NCI-H2196 (cell line): ENCODE results near the gene LPGAT1.

Source experiments
- DNase-seq: peaks from one replicate; lab custom pipeline; 2025; ENCODE audit not compliant: unreplicated experiment; lab: John Stamatoyannopoulos, UW

Gene LPGAT1

DNA sequence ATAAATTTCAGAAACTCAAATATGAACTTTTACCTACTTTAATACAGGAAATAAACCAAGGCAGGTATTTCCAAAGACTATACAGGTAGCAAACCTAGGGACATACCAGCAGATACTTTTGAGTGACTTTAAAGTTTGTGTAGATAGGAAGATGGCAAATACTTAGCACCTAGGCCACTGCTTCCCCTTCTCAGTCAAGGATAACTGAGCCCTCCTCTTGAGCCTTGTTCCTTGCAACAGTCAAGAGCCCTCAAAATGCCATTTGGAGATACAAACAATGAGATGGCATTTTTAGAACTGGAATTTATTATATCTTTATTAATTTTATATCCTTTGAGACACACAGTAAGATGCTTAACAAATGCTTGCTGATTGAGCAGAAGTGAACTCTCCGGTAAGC, 65.9 kb downstream of the LPGAT1 start:
- no peak for DNase-seq

DNA sequence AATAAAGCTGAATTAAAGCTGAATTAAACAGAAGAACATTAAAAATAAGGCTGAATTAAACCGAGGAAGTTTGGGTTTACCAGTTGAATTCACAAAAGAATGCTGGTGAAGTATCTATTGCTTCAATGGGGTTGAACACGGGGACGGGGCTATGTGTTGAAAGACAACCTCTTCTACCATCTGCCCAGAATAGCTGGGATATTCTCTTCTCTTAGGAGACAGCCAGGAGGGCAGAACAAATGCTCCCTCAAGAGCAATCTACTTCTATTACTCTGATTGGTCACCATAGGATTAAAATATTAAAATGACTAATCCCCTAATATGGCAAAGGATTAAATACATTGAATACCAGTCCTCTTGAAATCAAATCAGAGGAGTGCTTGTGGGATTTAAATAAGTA, 68.4 kb downstream of the LPGAT1 start:
- no peak for DNase-seq

DNA sequence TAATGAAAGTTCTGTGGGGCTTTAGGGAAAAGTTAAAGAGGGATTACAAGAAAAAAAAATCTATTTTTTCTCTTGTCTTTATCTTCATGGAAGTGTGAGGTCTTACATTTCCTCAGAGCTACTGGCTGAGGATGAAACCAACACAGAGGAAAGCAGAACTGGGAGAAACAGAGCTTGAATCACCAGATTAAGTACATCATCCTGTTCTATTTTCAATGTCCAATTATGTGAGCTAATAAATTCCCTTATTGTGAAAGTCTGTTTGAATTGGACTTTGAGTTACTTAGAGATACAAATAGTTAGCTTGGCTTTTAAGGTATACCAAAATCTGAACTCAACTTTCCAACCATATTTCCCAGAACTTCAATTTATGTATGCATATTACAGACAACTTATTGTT, 69.2 kb downstream of the LPGAT1 start:
- DNase-seq, result no peak

DNA sequence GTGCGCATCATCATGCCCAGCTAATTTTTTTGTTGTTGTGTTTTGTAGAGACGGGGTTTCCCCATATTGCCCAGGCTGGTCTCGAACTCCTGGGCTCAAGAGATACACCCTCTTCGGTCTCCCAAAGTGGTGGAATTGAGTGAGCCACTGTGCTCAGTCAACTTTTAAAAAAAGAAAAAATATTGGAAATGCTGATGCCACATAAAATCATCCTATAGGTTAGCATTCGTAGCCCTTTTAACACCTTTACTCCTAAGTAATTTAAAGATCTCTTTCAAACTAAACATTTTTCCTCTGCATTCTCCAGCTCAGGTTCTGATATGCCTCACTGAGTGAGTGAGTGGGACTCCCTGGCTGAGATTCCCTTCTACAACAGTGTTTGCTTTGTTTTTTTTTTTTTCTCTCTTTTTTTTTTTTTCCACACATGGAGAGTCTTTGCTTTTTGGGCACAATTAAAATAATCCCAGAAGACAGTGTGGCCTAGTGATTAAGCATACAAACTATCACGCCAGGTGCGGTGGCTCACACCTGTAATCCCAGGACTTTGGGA, 74.0 kb downstream of the LPGAT1 start:
- DNase-seq, result no peak

DNA sequence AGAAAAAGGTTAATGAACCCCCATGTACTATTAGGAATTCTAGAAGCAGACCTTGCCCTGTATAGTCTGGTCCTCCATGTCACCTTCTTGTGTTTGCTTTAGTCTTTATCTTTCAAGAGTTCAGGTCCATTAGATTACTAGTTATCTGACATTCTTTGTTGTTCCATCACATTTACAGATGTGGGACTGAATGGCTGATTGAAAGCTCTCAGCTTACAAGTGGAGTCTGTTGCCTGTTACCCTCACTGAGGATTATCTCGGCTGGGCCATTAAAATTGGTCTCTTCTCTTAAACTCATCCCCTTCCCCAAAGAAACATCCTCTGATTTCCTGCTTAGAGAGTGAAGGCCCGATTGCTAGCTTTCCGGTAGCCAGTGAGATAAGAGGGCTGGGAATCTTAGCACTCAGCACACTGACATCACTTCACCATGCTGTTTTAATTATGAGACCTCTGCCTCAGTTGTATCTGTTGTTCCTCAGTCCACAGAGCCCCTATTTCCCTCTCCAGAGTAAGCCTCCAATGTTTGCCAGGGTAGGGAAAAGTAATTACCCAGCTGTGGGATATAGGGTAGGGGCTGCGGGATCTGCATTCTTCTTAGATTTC, 76.8 kb downstream of the LPGAT1 start:
- DNase-seq, result no peak

DNA sequence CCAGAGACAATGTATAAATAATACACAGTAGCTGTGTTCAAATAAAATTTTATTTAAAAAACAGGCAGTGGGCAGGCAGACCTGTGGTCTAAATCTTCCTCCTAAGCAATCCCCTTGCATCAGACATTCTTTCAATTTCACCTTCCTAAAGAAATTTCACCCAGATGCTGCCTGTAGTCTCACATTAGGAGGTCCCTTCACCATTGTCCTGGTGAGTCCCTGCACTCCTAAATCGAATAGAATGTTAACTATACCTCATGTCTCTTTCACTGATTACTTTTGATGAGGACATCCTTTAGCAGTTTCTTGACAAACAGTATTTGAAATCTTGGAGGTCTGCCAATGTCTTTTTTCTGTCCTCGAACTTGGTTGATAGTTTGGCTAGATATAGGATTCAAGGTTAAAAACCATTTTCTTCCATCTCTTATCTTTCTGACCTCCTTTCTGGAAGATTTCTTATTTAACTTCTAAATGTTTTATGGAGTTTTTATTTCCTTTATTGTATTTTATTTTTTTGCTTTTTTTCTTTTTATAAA, 77.5 kb downstream of the LPGAT1 start:
- DNase-seq, result no peak

DNA sequence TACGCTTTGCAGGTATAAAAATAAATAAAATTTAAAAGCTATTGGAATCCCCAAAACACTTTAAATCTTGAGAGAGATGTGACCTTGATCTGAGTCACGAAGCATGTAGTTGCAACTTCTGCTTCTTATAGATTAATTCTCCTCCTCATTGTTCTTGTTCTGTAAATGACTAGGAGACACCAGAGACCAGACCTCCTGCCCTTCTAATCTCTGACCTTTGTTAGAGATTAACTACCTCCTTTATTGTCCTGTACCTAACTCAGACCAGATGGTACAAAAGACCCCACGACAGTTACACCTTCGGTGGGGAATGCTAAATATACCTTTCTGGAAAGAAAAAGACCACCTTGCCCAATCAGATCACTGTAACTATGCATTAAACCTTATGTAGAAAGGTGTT, 78.2 kb downstream of the LPGAT1 start:
- DNase-seq, result no peak

DNA sequence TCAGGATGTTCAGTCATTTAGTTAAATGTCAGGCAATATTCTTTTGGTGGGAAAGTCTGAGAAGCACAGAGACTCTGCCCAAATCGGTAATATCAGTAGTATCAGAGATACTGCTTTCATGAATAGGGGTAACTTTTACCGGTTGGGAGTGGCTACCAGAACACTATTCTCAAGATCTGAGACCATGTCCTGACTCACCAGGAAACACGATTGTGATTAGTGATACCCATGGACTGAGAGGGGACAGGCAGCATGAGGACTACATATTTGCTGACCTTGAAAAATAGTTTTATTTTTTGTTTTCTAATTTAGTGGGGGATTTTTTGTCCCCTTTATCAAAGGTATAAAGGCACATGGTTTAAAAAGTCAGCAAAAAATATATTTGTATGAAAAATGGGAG, 79.1 kb downstream of the LPGAT1 start:
- DNase-seq, result no peak

DNA sequence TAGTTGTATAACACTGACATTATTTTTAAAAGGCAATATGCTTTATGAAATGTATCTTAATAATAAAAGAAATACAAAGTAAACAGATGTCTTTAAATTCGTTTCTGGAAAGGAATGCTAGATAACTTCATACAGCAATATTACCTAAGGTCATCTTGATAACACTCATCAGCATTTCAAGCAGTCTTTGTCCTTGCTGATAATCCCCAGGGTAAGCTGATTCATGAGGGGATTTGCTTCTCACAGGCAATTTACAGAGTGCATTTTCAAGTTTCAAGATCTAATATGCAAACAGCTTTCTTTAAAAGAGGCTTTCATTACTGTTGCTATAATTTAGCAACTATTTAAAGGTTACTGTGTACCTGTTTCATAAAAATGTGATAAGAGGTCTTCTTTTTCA, 80.0 kb downstream of the LPGAT1 start:
- no peak for DNase-seq

DNA sequence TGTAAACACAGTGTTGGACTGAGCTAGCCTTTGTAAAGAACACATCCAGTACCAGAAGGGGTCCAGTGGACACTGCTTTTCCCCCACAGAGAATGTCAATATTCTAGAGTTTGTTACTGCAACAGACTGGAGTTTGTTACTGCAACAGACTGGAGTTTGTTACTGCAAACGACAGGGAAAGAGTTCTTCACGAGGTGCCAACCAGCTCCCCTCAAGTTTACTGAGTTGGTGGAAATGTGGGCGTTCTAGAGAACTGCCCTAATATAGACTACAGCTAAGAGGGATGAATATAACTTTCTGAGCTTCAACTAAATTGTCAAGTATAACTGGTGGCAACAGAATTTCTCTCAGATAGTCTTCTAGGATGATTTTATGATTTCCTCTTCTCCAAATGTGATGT, 81.3 kb downstream of the LPGAT1 start:
- DNase-seq, result no peak

DNA sequence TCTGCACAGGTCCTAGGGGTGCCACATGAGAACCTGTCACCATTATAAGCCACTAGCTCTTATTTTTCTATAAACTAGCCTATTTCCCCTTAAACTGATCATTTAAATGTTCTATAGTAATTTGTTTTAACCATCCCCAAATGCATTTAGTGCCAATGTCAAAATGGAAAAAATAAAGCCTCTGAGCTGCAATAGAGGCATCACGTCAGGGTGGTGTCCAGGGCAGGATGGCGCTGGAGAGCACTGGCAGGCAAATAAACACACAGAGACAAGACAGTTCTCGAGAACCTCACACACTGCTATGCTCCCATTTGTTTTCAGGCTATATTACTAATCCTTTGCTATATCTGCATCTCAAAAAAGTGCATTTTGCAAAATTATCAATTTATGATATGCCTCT, 81.8 kb downstream of the LPGAT1 start:
- DNase-seq, result no peak

DNA sequence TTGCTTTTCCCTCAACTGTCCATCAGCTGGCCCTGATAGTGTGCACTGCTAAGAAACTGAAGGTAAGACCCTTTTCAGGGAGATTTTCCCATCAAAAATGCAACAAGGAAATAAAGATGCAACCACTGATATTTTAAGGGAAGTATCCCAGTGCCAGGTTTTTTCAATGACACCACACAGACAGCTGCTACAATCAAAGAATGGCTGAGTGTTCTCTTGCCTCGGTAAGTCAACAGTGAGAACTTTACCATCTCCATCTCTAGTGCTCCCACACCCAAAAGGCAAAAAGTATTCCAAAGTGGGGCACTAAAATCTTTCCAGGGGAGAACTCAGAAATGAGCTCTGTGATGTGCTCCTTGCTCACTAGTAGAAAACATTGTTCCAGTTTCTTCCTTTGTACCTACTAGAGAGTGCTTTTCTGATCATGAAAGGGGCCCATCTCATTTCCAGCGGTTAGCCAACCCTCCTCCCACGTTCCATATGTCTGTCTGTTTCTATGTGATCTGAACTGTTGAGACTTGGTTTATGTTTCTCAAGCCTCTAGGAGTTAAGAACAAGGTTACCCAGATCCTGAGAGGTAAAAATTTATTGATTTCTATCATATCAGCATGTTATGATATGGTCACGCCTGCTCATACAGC, 87.6 kb downstream of the LPGAT1 start:
- DNase-seq, result no peak

DNA sequence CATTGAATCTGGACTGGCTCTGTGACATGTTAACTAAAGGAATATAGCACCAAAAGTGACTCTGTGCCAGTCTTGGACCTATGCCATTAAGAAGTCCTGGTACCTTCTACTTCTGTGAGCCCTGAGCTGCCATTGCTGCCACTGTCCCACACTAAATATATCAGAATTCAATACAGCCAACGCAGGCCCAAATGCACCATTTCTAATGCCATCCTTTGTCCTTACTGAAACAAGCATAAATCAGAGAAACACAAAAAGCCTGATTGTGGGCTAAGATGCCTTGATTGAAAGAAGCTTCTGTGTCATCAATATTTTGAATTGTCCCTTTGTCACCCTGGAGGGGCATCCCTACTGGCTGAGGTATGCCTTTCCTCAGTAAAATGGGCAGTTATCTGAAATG, 88.3 kb downstream of the LPGAT1 start:
- DNase-seq, result no peak

DNA sequence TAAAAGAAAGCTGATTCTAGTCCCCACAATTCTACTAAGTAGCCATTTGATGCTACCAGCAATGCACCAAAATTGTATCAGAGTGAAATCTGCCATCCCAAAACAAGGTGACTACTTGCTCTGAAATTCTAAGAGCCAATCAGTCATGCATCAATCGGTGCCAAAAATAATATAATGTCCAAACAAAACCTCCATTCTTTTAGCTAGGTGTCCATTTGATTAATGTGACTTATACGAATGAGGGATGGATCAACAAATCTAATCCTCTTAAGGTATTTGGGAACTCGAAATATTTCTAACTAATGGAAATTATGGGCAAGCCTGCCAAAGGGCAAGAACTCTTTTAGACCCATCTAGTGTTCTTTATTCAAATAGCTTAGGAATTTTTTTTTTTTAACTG, 88.8 kb downstream of the LPGAT1 start:
- DNase-seq, result no peak

DNA sequence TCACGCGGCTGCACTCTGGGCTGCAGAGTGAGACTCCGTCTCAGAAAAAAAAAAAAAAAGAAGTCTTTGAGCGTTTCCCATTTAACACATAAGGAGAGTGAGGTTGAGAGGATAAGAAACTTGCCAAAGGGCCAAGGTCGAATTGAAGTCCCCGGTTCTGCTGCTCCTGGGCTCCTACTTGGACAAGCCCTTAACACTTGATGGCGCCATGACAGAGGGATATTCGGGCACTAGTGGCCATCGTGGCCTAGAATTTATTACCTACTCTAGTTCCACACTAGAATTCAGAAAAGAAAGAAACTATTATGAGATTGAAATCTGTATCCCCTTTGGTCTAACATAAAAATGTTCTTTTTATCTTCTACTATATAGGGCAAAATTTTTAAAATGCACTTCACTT, 89.4 kb downstream of the LPGAT1 start:
- no peak for DNase-seq

DNA sequence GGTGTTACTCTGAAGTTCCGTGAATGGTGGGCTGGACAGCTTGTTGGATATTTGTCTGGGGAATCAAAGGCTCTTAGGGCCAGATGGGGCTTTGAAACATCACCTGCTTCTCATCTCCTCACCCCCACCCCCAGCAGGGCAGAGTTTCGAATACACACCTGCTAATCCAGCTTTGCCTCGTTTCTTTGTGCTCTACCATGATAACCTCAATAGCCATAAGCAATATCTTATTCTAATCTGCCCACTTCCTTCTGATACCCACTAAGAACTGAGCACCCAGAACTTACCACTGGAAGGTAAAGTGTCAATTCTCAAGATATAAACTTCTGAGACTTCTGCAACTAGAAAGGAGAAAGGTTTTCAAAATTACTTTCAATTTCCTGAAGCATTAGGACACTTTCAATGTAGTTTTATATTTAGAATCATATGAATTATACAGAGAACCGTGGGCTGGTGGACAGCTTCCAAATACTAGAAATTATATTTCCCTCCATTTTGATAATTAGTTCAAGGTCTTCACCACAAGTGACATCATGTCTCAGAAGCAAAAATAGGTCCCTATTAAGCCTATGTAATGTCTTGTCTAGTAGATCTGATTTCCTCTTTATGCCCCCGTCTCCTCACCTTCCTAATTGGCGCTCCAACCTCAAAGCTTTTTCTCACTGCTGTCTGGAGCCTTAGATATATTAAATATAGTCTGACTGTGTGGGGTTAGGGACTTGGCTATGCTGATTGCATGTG, 90.7 kb downstream of the LPGAT1 start:
- no peak for DNase-seq

DNA sequence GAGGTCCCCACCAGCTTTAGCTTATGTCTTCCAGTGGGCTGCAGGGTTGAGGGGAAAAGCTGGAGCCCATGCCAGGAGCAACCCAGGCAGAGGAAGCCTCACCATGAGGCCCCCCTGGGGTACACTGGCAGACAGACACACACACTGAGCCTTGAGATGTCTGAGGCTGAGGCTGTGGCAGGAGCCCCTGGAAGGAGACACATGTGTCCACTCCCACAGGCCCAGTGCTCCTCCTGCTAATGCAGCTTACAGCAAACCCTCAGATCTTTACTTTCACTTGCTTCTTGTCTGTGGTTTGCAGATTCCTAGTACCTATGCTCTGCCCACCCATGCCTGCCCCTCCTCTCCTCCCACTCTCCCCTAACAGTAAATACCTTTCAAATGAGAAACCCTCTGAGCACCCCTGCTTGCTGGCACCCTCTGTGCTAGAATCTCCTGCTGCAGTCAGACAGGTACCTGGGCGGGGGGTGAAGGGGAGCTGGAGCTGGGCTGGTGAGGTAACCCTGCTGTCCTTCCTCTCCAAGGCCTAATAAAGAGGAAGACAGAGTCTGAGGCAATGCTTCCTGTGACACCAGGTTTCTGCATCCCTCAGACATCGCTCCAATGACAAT, 91.8 kb downstream of the LPGAT1 start:
- DNase-seq, result no peak

DNA sequence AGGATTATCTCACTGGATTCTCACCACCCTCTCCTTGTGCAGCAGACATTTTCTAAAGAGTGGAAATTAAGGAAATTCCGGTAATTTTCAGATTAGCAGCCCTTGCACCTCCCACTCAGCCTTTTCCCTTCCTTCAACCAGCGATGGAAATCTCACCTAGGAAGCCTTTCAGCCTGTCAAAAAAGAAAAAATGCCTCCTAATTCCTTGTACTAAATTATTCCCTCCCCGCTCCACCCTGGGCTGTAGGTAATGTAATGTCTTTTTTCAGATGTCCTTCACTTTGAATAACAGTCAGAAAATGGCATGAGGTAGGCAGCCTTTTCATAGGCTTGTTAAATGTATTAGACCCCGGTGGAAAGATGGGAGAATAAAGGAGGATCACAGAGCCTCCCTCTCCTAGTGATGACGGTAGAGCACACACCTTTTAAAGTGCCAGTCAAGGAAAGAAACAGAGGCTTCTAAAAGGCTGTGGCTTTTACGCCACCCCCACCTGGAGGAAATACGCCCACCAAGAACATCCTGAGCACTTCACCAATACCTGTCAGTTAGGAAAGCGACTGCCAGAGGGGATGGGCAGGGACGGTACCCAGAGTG, 92.4 kb downstream of the LPGAT1 start:
- DNase-seq, result no peak

DNA sequence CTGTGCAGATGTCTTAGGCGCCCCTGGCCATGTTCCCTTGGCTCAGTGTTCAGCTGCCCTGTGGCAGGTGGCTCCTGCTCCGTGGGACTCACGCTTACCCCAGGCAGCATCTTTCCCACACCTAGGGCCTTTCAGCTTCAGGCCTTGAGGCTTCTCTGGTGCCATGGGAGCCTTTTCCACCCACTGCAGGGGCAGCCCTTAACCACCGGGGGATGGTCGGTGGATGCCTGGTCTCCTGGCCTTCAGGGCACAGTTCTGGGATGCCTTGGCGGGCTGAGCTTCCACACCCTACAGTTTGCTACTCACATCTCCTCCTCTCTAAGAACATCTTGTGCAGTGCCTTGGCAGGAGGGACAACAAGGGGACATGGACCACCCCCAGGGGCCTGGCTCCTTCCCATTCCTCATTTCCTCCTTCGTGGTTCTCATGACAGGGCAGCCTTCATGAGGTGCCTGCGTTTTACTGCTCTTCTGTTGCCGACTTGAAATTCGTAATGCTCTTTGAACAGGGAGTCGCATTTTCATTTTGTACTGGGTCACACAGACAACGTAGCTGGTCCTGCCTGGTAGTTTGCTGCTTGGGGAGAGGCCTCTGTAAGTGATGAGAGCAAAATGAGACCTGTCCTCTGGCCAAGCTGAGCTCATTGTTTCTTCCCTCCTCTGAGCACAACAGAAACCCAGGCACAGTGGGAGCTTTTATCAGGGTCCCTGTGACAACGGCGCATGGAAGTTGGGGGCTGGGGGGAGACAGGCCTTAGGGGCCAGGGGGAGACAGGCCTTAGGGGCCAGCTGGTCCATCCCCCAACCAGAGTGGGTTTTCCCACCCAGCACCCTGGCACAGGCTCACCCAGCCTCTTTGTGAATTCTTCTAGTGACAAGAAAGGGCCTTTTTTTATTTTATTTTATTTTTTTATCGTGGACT, 93.2 kb downstream of the LPGAT1 start:
- DNase-seq, result no peak

DNA sequence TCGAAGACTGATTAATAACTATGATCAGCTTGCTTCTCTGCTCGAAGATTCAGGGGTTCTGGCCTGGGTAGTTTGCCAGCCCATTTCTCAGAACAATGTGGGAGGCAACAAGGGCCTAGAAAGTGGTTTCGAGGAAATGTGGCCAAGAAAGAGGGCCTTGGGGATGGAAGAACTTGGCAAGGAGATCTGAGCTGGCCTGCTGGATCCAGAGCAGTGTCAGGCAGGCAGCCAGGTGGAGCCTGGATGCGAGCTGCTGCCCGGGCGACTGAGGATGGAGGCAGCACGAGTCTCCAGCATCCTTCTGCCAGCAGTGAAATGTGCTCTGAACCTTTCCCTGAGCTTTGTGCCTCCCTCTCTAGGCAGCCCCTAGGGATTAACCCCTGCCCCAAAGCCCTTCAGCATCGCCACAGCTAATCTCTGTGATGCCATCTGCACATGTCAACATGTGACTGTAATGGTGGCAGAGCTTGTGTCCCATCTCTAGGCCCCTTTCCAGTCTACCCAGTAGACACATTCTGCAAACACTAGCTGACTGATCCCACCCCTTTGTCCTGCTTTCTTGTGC, 94.1 kb downstream of the LPGAT1 start:
- peak; percentile 30 for DNase-seq
